Activated T-cell treated with anti-CD3 and anti-CD28 coated beads for 1 hour (primary cell): ENCODE data around the gene EPB41L5.
A peak's percentile ranks its signal among the peaks of the same experiment; 100 is the strongest.
"Not testable (repeated sequence)": the region's sequence is repeated elsewhere in the genome, so short reads cannot be mapped to it uniquely, and the experiment has no call there.

Source experiments
- DNase-seq: peaks from one replicate; pipeline ENCODE4 v3.0.0-alpha.2; 2020; ENCODE audit warnings: low read depth

EPB41L5 gene

DNA sequence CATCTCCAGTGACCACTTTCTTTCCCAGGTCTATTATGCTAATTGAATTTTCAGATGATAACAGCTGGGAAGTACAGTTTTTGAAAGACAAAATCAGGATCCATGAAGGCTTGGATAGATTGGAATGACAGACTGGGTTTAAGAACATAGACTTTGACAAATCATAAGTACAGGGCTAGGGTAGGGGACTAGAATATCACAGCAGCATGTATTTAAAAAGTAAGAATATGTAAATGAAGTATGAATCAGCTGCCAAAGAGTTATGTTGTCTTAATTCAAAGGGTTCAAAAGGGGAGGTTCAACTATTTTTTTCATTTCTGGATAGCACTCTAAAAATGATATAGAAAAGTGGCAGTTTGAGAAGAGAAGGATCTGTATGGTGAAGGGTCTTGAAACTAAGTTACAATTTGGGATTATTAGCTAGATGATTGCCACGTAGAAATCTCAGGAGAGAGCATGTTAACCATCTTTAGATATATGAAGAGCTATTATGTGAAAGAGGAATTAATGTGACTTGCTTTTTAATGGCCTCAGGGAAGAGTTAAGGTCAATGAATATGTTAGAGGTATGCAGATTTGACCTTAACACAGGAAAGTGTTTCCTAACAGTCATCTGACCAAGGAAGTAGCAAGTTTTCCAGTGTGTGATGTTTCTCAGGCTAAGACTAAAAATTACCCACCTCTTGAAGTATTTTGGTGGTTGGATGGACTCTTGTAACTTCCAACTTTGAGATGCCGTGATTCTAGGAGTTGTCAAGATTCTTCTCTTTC is 128.6 kb downstream of the EPB41L5 start:
- no peak for DNase-seq

GRCh38 chr2:120142528-120143219 is 129.8 kb downstream of the EPB41L5 start:
- no peak for DNase-seq

DNA sequence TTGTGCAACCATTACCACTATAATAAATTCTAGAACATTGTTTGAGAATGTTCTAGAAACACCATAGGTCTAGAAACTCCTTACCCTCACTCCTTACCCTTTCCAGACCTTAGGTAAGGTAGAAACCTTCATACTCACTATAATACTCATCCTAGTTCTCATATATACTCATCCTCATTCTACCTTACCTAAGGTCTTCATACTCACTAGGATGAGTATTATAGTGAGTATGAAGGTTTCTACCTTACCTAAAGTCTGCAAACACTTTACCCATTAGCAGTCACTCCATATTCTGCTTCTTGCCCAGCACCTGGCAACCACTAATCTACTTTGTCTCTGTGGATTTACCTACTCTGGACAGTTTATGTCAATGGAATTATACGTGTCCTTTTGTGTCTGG is 135.4 kb downstream of the EPB41L5 start:
- DNase-seq: no peak

- no peak for DNase-seq
Measured at GRCh38 chr2:120148669-120149068, 135.8 kb downstream of the EPB41L5 start.

DNA sequence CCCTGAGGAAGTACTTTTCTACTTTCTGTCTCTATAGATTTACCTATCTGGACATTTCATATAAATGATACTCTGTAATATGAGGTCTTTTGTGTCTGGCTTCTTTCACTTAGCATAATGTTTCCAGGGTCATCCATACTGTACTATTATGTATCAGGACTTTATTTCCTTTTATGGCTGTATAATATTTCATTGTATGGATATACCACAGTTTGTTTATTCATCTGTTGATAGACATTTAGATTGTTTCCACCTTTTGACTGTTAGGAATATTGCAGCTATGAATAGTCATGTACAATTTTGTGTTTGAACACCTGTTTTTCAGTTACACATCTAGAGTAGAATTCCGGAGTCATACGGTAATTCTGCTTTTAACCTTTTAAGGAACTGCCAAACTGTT is 136.5 kb downstream of the EPB41L5 start:
- no peak for DNase-seq

- no peak for DNase-seq
Measured at GRCh38 chr2:120150040-120150482, 137.2 kb downstream of the EPB41L5 start.

GRCh38 chr2:120155308-120155707 is 142.4 kb downstream of the EPB41L5 start:
- no peak for DNase-seq

GRCh38 chr2:120158658-120159057 is 145.8 kb downstream of the EPB41L5 start:
- not testable (repeated sequence) for DNase-seq

GRCh38 chr2:120161190-120161589 is 148.3 kb downstream of the EPB41L5 start:
- DNase-seq: no peak

GRCh38 chr2:120162716-120163115 is 149.8 kb downstream of the EPB41L5 start:
- DNase-seq: no peak

GRCh38 chr2:120167272-120167671 is 154.4 kb downstream of the EPB41L5 start:
- no peak for DNase-seq

DNA sequence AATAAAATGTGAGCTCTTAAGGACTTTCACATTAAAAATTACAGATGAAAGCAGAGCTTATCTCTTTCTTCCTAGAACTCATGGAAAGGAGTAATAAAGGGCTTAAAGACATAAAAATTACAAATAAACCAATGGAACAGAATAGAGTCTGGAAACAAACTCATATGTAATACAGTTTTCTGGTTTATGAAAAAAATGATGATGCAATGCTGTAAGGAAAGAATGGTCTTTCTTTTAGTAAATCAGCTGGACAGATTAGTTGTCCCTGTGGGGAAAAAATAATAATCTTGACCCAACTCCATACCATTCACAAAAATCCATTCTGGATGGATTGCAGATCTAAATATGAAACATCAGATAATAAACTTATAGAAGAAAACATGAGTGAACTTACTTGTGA is 156.1 kb downstream of the EPB41L5 start:
- no peak for DNase-seq

GRCh38 chr2:120174963-120175581 is 162.2 kb downstream of the EPB41L5 start:
- DNase-seq: no peak

DNA sequence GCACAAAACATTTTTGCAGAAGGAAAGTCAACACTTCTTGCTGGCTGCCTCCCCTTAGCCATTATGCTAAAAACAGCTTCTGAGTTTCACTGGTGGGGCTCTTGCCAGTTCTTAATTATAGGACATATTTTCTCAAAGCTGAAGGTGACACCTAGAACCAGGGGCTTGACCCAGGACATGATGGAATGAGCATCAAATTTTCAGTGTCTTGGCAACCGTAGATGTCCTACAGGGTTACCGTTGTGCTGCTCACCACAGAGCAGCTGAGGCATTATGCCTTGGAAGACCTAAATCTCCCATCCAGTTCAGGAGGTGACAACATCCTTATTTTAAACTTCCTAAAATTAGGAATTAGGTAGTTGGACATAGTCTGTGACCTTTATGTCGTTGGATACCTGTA is 163.6 kb downstream of the EPB41L5 start:
- no peak for DNase-seq

DNA sequence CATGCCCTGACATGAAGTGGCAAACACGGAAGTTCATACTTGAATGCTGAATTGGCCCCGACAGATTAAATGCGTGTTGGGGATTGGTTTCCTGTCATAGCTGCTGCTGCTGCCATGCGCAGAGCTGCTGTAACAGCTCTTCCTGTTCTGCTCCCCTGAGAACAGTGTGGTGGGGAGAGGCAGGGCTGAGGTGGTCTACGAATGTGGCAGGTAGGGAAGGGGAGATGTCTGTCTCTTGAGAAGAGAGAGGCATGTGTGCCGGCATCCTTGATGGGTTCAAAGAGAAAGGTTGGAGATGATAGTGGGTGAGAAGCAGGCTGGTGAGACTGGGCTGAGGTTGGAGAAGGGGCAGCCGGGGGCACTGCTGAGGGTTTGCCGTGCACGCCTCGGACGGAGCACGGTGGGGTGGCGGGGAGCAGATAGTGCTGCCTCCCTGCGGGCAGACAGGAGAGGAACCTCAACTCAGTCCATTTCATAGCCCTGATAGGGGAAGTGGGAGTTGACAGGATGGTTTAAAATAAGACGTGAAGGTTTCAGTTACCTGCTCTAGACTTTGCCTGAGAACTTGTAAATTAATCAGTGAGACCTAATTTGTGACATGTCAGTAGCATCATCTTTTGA is 164.2 kb downstream of the EPB41L5 start:
- peak; percentile 66 for DNase-seq

- no peak for DNase-seq
Measured at GRCh38 chr2:120177973-120178372, 165.1 kb downstream of the EPB41L5 start.

DNA sequence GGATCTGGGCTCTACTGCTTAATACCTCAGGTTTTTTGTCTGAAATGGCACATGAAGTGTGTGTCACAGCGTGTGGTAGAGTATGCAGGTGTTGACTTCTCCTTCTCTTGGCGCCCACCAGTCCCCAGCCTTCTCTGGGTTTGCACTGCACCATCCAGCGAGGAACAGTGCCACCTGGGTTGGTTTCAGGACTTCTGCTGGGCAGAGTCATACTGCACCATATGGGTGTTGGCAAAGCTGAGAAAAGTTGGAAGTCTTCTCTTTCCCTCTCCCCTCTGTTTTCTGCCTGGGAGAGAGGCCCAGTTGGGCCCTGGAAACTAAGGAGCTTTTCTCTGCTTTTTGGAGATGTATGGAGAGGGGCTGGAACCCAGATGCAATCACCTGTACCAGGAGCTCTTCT is 166.5 kb downstream of the EPB41L5 start:
- DNase-seq: no peak

GRCh38 chr2:120180066-120180465 is 167.2 kb downstream of the EPB41L5 start:
- DNase-seq: no peak

DNA sequence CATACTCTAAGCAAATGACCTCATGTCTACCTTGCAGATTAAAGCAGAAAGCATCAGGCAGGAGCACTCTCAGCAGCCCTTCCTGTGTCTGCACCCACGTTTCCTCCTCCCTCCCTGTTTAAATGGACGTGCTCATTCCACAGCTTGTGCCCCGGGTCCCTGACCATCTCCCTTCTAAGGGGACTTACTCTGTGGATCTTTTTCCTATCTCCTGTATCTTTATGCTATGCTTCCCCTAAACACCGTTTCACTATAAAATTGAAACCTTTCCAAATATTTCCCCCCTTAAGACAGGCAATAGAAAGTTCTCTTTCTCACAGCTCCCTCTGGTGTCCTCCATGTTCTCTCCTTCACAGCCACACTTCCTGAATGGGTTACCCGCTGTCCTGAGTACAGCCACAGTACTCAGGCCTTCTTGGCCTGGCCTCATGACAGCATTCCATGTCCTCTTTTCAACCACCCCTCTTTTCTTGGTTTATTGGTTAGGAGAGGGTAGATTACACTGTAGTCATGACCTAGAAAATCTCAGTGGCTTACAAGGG is 169.2 kb downstream of the EPB41L5 start:
- no peak for DNase-seq

GRCh38 chr2:120189189-120189588 is 176.3 kb downstream of the EPB41L5 start:
- no peak for DNase-seq

- DNase-seq: no peak
Measured at GRCh38 chr2:120192280-120192679, 179.4 kb downstream of the EPB41L5 start.

DNA sequence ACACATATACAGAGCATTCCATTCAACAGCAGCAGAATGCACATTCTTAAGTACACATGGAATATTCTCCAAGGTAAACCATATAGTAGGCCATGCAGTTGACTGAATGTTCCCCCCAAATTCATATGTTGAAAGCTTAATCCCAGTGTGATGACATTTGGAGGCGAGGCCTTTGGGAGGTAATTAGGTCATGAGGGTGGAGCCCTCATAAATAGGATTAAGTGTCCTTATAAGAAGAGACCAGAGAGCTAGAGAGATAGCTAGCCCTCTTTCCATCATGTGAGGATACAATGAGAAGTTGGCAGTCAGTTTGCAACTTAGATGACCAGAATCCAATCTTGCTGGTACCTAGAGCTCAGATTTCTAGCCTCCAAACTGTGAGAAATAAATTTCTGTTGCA is 182.7 kb downstream of the EPB41L5 start:
- no peak for DNase-seq
